GM12865 (cell line): ENCODE measurements around the gene PLCXD3.

Experiments used
- DNase-seq: peaks from one replicate; pipeline ENCODE4 v3.0.0; 2010; ENCODE audit warnings: low read depth
- H3K4me3 ChIP-seq: 2 replicates; pipeline ENCODE4 v1.5.1; 2011; ENCODE audit warnings: mild to moderate bottlenecking, low read depth, low read length, control low read depth
- CTCF ChIP-seq: IDR thresholded peaks from 2 replicates; pipeline ENCODE4 v1.5.1; 2011; ENCODE audit warnings: low read length, control low read depth, low read depth, inconsistent platforms; ENCODE audit not compliant: insufficient read depth; ENCODE audit errors: missing control alignments

PLCXD3 gene

GRCh38 chr5:41363343-41363986 is 146.9 kb downstream of the PLCXD3 start:
- TF ChIP-seq CTCF = no peak
- no peak for DNase-seq
- no peak overlapping the region for H3K4me3 ChIP-seq

GRCh38 chr5:41356786-41357185 is 153.6 kb downstream of the PLCXD3 start:
- TF ChIP-seq CTCF = no peak
- no peak overlapping the region for H3K4me3 ChIP-seq
- DNase-seq = no peak

GRCh38 chr5:41349846-41350245 is 160.6 kb downstream of the PLCXD3 start:
- no peak for DNase-seq
- no peak overlapping the region for H3K4me3 ChIP-seq
- no peak for TF ChIP-seq CTCF

GRCh38 chr5:41347569-41347968 is 162.8 kb downstream of the PLCXD3 start:
- no peak for DNase-seq
- TF ChIP-seq CTCF = no peak
- H3K4me3 ChIP-seq = no peak overlapping the region

GRCh38 chr5:41346609-41347008 is 163.8 kb downstream of the PLCXD3 start:
- DNase-seq = no peak
- no peak overlapping the region for H3K4me3 ChIP-seq
- no peak for TF ChIP-seq CTCF

- no peak for DNase-seq
- TF ChIP-seq CTCF = no peak
These were observed 165.1 kb downstream of the PLCXD3 start for GRCh38 chr5:41345295-41345694.

GRCh38 chr5:41339339-41339738 is 171.1 kb downstream of the PLCXD3 start:
- DNase-seq = no peak
- no peak for TF ChIP-seq CTCF
- H3K4me3 ChIP-seq = no peak overlapping the region

More at GRCh38 chr5:41345295-41345694, 165.1 kb downstream of the PLCXD3 start:
- H3K4me3 ChIP-seq = no peak overlapping the region
